ENCODE measurements around the gene MAP2. TPM values are rescaled to one million over a fixed set of nuclear protein-coding genes. Genes with fewer than 3 reads are reported as not detected.
"Not testable (repeated sequence)": the region's sequence is repeated elsewhere in the genome, so short reads cannot be mapped to it uniquely, and the experiment has no call there.

MAP2 gene
- total RNA-seq, 1 experiment from 2014 or later: 0.23 TPM

DNA sequence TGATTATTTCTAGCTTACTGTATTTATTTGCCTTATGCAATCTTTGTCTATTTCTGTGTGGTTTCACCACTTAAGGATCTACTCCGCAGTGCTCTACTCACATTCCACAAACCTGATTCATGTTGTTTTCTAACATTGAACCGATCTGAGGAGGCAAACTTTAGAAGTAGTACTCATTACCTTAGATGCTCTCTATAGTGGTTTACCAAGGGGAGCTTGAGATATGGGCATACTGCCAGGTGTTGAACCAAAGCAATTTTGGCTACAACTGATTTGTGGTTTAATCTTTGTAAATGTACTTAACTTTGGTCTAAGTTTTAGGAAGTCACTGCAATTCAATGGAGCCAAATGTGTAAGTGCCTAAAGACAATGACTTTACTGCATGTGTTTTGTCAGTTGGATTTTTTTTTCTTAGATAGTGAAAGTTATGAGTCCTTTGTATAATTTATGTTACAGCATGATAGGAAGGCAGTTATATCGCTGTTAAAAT, 50.1 kb downstream of the MAP2 start:
- peak; percentile 92 for DNase-seq (ENCODE audit: low read depth)

DNA sequence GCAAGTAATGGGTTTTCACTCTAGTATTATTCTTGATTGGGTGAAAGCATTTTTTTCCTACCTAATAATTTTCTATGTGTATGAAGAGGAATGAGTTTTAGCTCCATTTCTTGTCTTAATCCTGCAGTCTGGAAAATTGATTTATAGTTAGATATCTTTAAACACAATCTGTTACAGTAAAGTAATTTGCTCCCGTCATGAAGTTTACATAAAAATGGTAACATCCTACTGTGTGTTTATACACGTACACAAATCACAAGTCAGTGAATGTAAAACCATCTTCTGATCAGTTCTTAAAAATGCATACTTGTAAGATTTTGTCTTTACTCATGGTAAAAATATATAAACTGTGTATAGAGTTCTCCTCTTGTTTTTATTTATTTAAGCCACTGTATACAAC, 51.1 kb downstream of the MAP2 start:
- no peak for DNase-seq (ENCODE audit: low read depth)

DNA sequence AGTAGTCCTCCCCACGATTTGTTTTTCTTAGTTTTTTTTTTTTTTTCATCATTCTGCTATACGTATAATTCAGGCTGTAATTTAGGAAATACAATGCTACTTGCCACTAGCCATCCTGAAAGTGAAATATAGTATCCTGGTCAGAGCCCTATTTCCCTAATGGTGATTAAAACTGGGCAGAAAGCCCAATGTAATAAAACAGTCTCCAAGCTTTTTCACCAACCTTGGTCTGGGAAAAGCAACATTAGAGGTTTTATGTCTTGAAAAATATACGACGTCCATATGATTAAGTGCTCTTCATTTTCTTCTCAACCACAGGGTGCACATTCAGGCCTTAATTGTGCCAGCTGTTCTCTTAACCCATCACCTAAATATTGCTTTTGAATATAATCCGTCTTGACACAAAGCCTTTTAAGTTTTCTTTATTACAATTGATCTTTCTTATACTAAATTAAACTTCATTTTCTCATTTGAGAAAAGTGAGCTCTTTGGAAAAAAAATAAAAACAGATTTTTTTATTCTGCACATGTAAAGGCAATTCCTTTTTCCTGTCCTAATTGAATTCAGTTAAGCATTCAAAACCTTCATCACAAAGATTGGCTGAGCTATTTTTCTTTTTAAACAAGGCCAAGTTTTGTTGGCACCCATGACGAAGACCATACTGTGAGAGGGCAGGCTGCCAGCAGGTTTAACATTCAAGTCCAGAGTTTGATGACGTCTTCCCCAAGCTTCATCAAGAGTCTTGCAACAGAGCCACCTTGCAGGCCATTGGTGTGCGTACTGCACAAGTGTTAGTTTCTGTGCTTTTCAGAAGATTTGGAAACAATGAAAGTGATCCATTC, 52.7 kb downstream of the MAP2 start:
- DNase-seq (ENCODE audit: low read depth): no peak

DNA sequence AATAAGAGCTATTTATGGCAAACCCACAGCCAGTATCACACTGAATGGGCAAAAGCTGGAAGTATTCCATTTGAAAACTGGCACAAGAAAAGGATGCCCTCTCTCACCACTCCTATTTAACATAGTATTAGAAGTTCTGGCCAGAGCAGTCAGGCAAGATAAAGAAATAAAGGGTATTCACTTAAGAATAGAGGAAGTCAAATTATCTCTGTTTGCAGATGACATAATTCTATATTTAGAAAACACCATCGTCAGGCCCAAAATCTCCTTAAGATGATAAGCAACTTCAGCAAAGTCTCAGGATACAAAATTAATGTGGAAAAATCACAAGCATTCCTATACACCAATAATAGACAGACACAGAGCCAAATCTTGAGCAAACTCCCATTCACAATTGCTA, 68.4 kb downstream of the MAP2 start:
- DNase-seq (ENCODE audit: low read depth): not testable (repeated sequence)

DNA sequence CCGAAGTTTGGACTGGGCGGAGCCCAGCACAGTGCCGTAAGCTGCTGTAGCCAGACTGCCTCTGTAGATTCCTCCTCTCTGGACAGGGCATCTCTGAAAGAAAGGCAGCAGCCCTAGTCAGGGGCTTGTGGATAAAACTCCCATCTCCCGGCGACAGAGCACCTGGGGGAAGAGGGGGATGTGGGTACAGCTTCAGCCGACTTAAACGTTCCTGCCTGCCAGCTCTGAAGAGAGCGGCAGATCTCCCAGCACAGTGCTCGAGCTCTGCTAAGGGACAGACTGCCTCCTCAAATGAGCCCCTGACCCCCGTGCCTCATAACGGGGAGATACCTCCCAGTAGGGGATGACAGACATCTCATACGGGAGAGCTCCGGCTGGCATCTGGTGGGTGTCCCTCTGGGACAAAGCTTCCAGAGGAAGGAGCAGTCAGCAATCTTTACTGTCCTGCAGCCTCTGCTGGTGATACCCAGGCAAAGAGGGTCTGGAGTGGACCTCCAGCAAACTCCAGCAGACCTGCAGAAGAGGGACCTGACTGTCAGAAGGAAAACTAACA, 71.3 kb downstream of the MAP2 start:
- DNase-seq (ENCODE audit: low read depth): not testable (repeated sequence)

DNA sequence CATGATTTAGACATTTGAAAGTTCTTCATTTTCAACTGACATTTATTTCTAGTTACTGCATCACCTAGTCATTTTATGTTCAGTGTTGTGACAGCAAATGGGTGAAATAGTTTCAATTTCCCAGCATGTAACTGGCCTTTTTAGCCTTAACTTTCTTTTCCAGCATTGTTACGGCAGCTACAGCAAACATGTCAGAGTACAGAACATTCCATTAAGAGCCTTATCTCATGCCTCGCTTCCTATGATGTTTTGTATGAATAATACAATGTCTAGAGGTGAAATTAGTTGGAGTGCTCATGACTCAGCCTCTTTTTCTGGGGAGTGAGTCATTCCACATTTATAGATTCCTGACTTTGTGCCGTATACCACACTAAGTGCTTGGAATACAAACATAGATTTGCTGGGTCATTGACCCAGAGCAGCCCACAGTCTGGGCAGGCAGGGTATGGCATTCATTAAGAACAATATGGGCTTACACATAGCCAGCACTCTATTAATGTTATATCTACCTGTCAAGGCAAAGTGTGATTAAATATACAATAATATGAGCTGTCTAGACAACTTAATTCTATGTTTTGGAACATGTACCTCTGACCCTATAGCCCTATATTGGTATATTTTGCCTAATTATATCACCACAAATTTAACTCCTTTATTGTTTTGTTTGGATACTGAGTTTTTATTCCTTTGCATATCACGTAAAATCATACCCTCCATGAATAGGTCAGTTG, 72.2 kb downstream of the MAP2 start:
- peak; percentile 95 for DNase-seq (ENCODE audit: low read depth)

DNA sequence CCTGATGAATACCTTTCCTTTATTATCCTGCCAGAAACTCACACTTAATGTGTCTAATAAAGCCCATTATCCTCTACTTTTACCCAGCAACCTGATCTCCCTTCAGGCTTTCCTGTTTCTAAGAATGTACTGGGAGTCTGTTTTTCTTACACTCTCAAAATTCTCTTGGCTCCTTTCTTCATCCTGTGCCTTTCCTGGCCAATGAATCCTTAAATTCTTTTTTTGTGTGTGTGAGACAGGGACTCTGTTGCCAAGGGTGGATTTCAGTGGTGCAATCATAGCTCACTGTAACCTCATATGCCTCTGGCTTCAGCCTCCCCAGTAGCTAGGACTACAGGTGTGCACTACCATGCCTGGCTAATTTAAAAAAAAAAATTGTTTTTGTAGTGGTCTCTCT, 72.7 kb downstream of the MAP2 start:
- DNase-seq (ENCODE audit: low read depth): peak; percentile 9

DNA sequence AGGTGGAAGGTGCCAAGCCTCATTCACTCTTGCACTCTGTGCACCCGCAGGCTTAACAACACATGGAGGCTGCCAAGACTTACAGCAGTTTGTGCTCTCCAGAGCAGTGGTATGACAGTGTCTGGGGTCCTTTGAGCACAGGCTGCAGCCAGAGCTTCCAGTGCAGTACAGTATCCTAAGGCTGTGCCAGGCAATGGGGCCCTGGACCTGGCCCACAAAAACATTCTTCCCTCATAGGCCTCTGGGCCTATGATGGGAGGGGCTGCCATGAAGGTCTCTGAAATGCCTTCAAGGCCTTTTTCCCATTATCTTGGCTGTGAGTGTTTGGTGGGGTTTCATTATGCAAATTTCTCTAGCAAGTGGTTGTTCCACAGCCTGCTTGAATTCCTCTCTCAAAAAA, 74.8 kb downstream of the MAP2 start:
- no peak for DNase-seq (ENCODE audit: low read depth)

DNA sequence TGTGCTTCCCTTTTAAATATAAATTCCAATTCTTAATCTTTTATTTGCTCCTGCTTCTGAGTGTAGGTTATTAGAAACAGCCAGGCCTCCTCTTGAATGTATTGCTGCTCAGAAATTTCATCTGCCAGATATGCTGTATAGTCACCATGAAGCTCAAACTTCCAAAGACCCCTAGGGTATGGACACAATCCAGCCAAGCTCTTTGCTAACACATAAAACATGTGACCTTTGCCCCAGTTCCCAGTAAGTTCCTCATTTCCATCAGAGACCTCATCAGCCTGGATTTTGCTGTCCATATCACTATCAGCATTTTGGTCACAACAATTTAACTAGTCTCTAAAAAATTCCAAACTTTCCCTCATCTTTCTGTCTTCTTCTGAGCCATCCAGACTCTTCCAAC, 75.2 kb downstream of the MAP2 start:
- DNase-seq (ENCODE audit: low read depth): no peak

DNA sequence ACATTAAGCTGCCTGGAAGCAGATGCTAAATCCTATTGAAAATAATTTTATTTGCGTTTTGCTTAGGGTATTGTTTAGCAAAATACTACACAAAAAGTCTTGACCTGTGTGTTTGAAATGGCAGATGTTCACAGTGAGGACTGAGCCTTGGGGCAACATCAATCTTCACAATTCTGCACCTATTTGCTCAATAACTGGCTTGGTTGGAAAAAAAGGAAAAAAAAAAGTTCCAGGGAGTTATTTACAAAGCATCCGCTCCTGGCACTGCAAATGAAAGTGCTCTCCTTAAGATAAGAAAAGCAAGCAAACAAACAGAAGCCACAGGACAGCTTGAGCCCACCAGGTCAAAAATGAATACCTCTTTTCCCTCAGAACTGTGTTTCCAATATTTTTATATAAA, 77.7 kb downstream of the MAP2 start:
- no peak for DNase-seq (ENCODE audit: low read depth)

DNA sequence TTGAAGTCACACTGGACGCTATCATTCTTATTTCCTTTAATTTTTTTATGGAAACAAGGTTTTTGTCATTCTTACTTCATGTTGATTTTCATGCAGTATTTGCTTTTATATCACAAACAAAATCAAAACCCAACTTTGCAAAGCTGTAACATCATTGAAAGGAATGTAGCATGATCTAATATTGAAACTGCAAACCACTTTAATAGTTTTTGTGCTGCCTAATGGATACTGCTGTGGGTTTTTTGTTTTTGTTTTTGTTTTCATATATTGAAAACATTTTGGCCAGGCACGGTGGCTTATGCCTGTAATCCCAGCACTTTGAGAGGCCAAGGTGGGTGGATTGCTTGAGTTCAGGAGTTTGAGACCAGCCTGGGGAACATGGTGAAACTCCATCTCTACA, 81.6 kb downstream of the MAP2 start:
- DNase-seq (ENCODE audit: low read depth): no peak

DNA sequence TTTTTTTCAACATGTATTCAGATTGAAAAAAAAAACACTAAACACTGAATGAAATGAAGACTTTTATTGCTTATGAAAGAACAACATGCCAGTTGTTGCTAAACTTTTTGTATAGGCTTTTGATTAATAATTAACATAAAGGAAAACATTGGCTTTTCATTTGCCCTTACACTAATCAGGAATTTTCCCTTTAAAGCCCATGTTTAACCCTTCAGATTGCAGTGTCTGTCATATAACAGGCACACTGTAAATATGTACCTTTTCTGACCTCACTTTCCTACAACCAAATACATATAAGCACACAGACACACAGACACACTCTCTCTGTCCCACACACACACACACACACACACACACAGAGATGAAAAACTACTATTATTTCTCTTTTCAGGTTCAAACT, 84.4 kb downstream of the MAP2 start:
- DNase-seq (ENCODE audit: low read depth): no peak

DNA sequence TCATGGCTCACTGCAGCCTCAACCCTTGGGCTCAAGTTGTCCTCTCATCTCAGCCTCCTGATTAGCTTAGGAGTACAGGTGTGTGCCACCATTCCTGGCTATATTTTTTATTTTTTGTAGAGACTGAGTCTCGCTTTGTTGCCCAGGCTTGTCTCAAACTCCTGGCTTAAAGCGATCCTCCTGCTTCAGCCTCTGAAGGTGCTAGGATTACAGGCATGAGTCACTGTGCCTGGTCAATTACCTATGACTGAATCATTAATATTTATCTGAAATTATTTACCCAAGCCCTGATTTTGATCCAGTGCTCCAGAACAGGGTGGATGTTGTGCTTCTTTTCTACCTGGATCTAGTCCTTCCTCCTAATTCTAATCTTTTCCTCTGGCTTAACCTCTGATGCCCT, 87.8 kb downstream of the MAP2 start:
- DNase-seq (ENCODE audit: low read depth): no peak

DNA sequence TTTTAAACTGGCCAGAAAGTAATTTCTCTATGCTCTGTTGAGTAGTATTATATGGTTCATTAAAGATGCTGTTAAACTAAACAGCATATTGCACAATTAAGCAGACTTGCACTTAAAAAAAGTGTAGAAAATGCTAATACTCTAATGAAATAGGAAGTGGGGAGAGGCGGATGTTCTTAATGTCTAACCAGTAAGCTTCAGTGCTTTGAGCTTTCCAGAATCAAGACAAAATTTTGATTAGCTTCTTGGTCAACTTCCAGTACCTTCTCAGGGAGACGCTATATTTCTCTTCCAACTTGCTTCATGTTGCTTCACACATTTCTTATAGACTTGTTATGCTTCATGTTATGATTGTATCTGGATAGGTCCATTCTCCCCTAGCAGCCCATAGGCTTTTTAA, 89.1 kb downstream of the MAP2 start:
- no peak for DNase-seq (ENCODE audit: low read depth)

DNA sequence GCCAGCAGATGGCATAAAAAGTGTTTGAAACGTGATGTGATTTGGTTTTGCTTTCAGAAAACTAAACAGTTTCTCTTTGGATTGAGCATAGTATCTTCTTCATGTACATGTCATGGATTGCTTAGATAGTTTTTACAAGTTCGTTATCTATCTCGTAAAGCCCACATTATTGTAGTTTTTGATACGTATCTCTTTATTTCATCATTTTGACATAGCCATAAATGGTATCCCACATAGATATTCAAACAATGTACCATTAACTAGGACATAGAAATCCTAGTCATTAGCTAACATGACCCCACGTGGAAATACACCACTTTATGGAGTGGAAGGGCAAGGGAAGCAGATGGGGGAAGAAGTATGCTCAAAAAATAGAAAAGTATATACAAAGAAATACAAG, 93.6 kb downstream of the MAP2 start:
- DNase-seq (ENCODE audit: low read depth): no peak

DNA sequence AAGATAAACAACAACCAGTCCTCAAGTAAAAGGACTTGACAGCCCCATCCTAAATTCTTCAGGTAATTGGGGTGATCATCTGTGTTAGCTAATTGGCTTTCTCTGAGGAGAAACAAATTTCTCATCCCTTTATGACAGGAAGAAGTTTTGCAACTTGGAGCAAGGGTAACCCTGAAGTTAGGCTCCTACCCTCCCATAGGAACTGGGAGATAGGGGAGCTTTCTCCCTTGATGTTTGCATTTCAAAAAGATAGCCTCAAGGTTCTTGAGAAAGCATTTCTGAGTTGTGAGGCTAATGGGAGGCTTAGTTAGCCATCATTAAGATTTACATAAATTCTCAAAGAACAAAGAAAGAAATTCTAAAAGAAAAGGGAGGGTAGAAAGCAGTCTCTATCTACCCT, 95.4 kb downstream of the MAP2 start:
- DNase-seq (ENCODE audit: low read depth): no peak

DNA sequence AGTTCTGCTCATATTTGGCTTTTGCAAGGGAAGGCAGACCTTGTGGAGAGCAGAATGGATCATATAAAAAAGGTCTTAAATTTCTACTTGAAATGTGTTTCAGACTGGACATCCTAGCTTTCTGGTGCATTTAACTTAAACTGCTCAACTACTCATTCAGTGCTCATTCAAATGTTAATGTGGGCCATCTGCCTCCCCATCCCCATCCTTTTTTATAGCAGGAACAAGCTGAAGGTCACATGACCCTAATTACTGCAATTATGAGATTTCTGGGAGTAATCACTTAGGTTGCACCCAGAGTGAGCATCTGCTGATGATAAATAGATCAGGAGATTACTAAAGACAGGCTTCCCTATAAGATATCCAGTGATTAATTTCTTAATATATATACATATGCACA, 96.1 kb downstream of the MAP2 start:
- no peak for DNase-seq (ENCODE audit: low read depth)

DNA sequence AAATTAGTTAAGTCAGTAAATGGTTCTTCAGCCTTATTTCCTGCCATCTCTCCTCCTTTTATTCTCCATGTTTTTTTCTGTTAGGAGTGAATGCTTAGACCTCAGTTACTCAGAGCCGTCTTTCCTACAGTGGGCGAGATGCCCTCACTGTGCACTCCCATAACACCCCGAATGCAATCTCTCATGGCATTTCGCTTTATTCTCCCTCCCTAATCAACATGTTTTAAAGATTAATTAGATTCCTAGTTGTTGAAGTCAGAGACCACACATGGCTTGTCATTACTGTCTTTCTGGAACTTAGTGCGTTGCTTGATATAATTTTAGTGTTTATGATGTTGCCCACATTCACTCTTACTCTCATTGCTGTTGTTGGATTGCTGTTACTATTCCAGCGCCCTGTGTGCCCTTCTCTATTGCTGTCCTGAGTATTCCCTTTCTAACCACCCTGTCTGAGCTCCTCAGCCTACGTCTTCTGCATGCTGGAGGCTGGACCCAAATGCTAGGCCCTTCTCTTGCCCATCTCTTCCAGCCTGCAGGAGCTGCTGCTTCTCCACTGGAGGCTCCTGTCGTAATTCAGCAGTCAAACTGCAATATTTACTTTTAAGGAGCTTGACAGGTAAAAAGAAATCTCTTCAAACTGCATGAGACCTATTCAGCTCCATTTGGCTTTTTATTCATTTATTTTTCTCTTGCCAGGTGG, 99.3 kb downstream of the MAP2 start:
- DNase-seq (ENCODE audit: low read depth): no peak

DNA sequence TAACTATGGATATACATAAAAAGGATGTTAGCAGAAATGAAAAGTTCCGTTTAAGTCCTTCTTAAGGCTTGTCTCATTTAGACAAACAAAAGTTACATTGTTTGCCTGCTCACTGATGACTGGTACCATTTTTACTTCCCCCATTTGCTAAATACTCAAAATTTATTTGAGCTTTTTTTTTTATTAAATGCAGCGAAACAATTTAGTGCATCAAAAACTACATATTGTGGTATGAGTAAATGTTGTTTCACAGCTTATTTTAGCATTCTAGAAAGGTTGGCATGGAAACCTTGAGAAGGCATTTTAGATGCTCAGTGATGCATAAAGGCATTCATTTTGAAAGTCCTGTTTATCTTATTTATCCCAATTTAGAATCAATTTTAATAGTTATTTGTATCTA, 100.0 kb downstream of the MAP2 start:
- DNase-seq (ENCODE audit: low read depth): no peak

DNA sequence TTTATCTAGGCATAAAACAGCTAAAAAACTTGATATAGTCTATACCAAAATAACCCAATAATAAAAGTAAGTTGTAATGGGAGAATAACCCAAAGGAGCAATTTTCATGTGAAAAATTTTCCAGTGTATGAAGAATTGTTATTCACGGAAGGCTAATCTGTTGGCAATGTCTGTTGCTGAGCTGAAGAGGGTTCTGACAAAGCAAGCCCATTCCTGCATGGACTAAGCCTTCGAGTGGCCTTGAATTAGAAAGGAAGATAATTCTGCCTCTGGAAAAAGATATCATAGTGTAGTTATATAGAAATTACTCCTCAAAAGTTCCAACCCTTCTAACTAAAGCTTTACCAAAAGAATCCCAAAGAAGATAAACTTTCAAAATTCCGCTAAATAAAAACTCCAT, 101.5 kb downstream of the MAP2 start:
- no peak for DNase-seq (ENCODE audit: low read depth)

DNA sequence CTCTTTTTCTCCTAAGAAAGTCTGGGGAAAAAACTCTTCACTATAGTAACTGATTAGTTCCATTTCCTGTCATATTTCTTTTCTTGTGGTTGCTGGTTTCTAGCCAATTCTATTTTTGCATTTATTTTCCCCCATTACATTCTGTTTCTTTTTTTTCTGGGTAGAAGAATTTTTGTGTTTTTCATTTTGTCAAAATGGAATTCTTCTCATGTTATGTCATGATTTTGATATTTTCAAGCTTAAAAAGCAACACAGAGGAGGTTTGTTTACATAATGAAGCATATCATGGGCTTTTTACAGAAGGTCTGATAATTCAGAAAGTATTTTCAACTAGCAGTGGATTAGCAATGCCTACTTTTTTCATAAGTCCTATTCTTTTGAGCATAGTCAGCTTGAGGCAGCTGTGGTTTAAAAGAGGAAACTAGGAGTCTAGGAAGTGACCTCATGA, 102.0 kb downstream of the MAP2 start:
- peak; percentile 81 for DNase-seq (ENCODE audit: low read depth)

DNA sequence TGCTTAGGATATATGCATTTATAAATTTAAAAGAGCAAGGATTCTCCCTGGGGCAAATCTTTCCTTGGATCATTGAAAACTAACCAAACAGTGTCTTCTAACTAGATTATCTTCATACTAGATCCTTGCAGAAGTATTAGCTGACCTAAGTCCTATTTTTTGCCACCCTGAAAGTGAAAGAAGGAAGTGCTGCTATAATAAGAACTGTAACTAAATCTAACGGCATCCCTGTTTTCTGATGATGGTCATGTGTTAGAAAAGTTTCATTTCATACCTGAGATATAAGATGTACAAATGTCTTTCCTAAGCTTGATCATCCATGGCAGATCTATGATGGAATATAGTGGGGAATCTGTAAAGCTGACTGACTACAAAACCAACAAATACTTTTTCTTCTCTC, 102.7 kb downstream of the MAP2 start:
- peak; percentile 19 for DNase-seq (ENCODE audit: low read depth)

Data from LHCN-M2 (cell line).